CD14-positive monocyte (primary cell): ENCODE results near the gene PPP1R12B. TPM values are rescaled to one million over a fixed set of nuclear protein-coding genes. Genes with fewer than 3 reads are reported as not detected.
"Not testable (repeated sequence)": the region's sequence is repeated elsewhere in the genome, so short reads cannot be mapped to it uniquely, and the experiment has no call there.

Experiments used
- DNase-seq, 3 donors: peaks; one replicate each; pipeline ENCODE4 v3.0.0-alpha.2; 2011 to 2022
- H2AFZ ChIP-seq: 2 replicates; pipeline ENCODE4 v1.6.0; 2012; ENCODE audit warnings: mild to moderate bottlenecking, low read depth, low read length, inconsistent platforms; ENCODE audit not compliant: insufficient read depth, poor library complexity, severe bottlenecking
- H3K27ac ChIP-seq, 2 donors: 1 replicate in 1 of 2; 2 replicates in 1 of 2; pipeline ENCODE4 v1.5.1; 2012 to 2013; ENCODE audit warnings: low read length in 2 of 2, control low read depth in 1 of 2, inconsistent platforms in 1 of 2, low read depth in 1 of 2, mild to moderate bottlenecking in 1 of 2
- H3K27me3 ChIP-seq, 2 donors: one replicate each; pipeline versions ENCODE4 v1.6.0 to v1.6.1; 2011 to 2013; ENCODE audit warnings: low read length in 2 of 2; ENCODE audit not compliant: control insufficient read depth in 2 of 2, insufficient read depth in 2 of 2
- H3K36me3 ChIP-seq, 2 donors: replicated peaks in 1 of 2; 1 replicate in 1 of 2; 2 replicates in 1 of 2; pipeline versions ENCODE4 v1.5.1 to v1.6.1; 2012 to 2013; ENCODE audit warnings: low read length in 2 of 2, control low read depth in 1 of 2, inconsistent platforms in 1 of 2, mild to moderate bottlenecking in 1 of 2; ENCODE audit not compliant: insufficient read depth in 2 of 2, control insufficient read depth in 1 of 2
- H3K4me1 ChIP-seq, 2 donors: 1 replicate in 1 of 2; 2 replicates in 1 of 2; pipeline versions ENCODE4 v1.5.1 to v1.6.1; 2012 to 2013; ENCODE audit warnings: low read length in 2 of 2, control low read depth in 1 of 2, inconsistent platforms in 1 of 2, mild to moderate bottlenecking in 1 of 2, moderate library complexity in 1 of 2; ENCODE audit not compliant: insufficient read depth in 2 of 2, control insufficient read depth in 1 of 2
- H3K4me2 ChIP-seq: replicated peaks from 2 replicates; pipeline ENCODE3; 2012; ENCODE audit warnings: low read length, moderate library complexity, mild to moderate bottlenecking; ENCODE audit not compliant: poor library complexity, severe bottlenecking; ENCODE audit errors: extremely low read depth
- H3K4me3 ChIP-seq, 3 experiments: fragments of 200-600 bp in 1 of 3; sonication (generic) in 1 of 3; replicated peaks in 1 of 3; 1 replicate in 2 of 3; 2 replicates in 1 of 3; pipeline ENCODE4 v1.5.1; 2011 to 2013; ENCODE audit warnings: low read length in 3 of 3, mild to moderate bottlenecking in 3 of 3, control low read depth in 2 of 3, low read depth in 2 of 3, inconsistent platforms in 1 of 3, moderate library complexity in 1 of 3
- H3K79me2 ChIP-seq: 2 replicates; pipeline ENCODE4 v1.6.0; 2012; ENCODE audit warnings: mild to moderate bottlenecking, control low read depth, inconsistent platforms, low read length, moderate library complexity; ENCODE audit not compliant: insufficient read depth
- H3K9ac ChIP-seq: 2 replicates; pipeline ENCODE4 v1.6.0; 2017; ENCODE audit warnings: low read length, mild to moderate bottlenecking; ENCODE audit not compliant: insufficient read depth, poor library complexity, severe bottlenecking
- H3K9me3 ChIP-seq, 2 donors: replicated peaks in 1 of 2; 1 replicate in 1 of 2; 2 replicates in 1 of 2; pipeline versions ENCODE4 v1.5.1 to v1.6.1; 2012 to 2013; ENCODE audit warnings: low read length in 2 of 2, control low read depth in 1 of 2; ENCODE audit not compliant: control insufficient read depth in 1 of 2, insufficient read depth in 1 of 2
- H4K20me1 ChIP-seq: 2 replicates; pipeline ENCODE4 v1.6.0; 2012; ENCODE audit warnings: mild to moderate bottlenecking, low read length, control low read depth, moderate library complexity; ENCODE audit not compliant: insufficient read depth
- H3K27ac Mint-ChIP-seq, 7 donors: one replicate each; pipeline ENCODE4 v1.8.0; 2020; ENCODE audit warnings: mild to moderate bottlenecking in 7 of 7, mixed read lengths in 7 of 7, moderate library complexity in 6 of 7, inconsistent platforms in 2 of 7
- H3K27me3 Mint-ChIP-seq, 3 donors: one replicate each; pipeline ENCODE4 v1.8.0; 2021 to 2022; ENCODE audit warnings: low read depth in 3 of 3, mild to moderate bottlenecking in 3 of 3, mixed read lengths in 3 of 3, moderate library complexity in 3 of 3, inconsistent platforms in 1 of 3
- H3K36me3 Mint-ChIP-seq, 2 donors: one replicate each; pipeline ENCODE4 v1.8.0; 2020; ENCODE audit warnings: mixed read lengths in 2 of 2, inconsistent platforms in 1 of 2, mild to moderate bottlenecking in 1 of 2
- H3K4me1 Mint-ChIP-seq: one replicate; pipeline ENCODE4 v1.8.0; 2020; ENCODE audit warnings: mild to moderate bottlenecking, mixed read lengths
- H3K4me3 Mint-ChIP-seq, 2 donors: one replicate each; pipeline ENCODE4 v1.8.0; 2020; ENCODE audit warnings: mild to moderate bottlenecking in 2 of 2, mixed read lengths in 2 of 2, moderate library complexity in 1 of 2
- H3K9me3 Mint-ChIP-seq, 7 donors: one replicate each; pipeline ENCODE4 v1.8.0; 2020 to 2022; ENCODE audit warnings: mixed read lengths in 7 of 7, mild to moderate bottlenecking in 6 of 7, moderate library complexity in 6 of 7, inconsistent platforms in 2 of 7
- CTCF ChIP-seq: fragments of 200-600 bp; IDR thresholded peaks from one replicate; pipeline ENCODE4 v1.8.0; 2022; ENCODE audit warnings: antibody characterized with exemption, mild to moderate bottlenecking
- WGBS: methylation state at CpG from one replicate; pipeline ENCODE4 v1.1.5; 2013; ENCODE audit warnings: missing lambda C conversion rate; ENCODE audit not compliant: insufficient coverage; 5-methylcytosine and 5-hydroxymethylcytosine counted together
- intact Hi-C, 2 donors: fragments of 100-400 bp; cut with micrococcal nuclease; formaldehyde crosslinking; loops; one replicate each; pipeline versions ENCODE4 v1.15.0 to v1.15.1; 2023
- polyA plus RNA-seq, 3 donors: library from polyadenylated mRNA; depleted of rRNA in 1 of 3; unstranded in 2 of 3; stranded (reverse) in 1 of 3; fragments of 300-500 nt in 2 of 3; fragments of >200 nt in 1 of 3; fragmentation: Illumina TruSeq in 2 of 3; gene quantifications; 1 replicate in 2 of 3; 2 replicates in 1 of 3; pipeline ENCODE4 v1.2.3, GENCODE V29; 2012 to 2021

The PPP1R12B gene
- polyA plus RNA-seq, 3 donors = 1.3 to 12.2 (median 1.7) TPM

GRCh38 chr1:202395831-202396230 is 47.3 kb downstream of the PPP1R12B start:
- H3K4me1 Mint-ChIP-seq = peaks cover 32% of the 10 kb centered on the region
- Histone ChIP-seq H4K20me1 (peaks cover 21% of the 10 kb centered on the region), H3K4me1 (peaks cover 14 to 24% of the 10 kb centered on the region in 2 donors), H3K79me2 (peaks cover 11% of the 10 kb centered on the region)
- H3K4me2 ChIP-seq, H3K36me3 ChIP-seq, H3K9ac ChIP-seq, H3K9me3 ChIP-seq, H3K36me3 Mint-ChIP-seq, DNase-seq, intact Hi-C loops, H3K27me3 ChIP-seq, H2AFZ ChIP-seq, H3K27me3 Mint-ChIP-seq, H3K4me3 ChIP-seq, H3K9me3 Mint-ChIP-seq, H3K27ac ChIP-seq, H3K4me3 Mint-ChIP-seq: not testable (repeated sequence)
- WGBS = 49% methylated on average over 3 of the region's 3 CpGs
- peak overlapping the region in 1 of 7 donors; percentile 7 for H3K27ac Mint-ChIP-seq

GRCh38 chr1:202397256-202397655 is 48.8 kb downstream of the PPP1R12B start:
- no peak overlapping the region for H3K4me3 ChIP-seq
- Mint-ChIP-seq H3K27me3 (no peaks in the 10 kb centered on the region), H3K4me1 (peaks cover 30% of the 10 kb centered on the region), H3K9me3 (no peaks in the 10 kb centered on the region), H3K36me3 (no peaks in the 10 kb centered on the region), H3K27ac (no peak overlapping the region), H3K4me3 (no peak overlapping the region)
- no peak overlapping the region for H3K9ac ChIP-seq
- no peak overlapping the region for H2AFZ ChIP-seq
- peaks cover 29% of the 10 kb centered on the region for H4K20me1 ChIP-seq
- H3K9me3 ChIP-seq = no peaks in the 10 kb centered on the region
- peaks cover 14 to 24% of the 10 kb centered on the region in 2 donors for H3K4me1 ChIP-seq
- intact Hi-C loops = no loop called here
- no peak overlapping the region for H3K27ac ChIP-seq
- H3K79me2 ChIP-seq = peaks cover 14% of the 10 kb centered on the region
- TF ChIP-seq CTCF = no peak
- no peaks in the 10 kb centered on the region for H3K36me3 ChIP-seq
- no peak for DNase-seq
- no peak overlapping the region for H3K4me2 ChIP-seq
- no peaks in the 10 kb centered on the region for H3K27me3 ChIP-seq

- peaks cover 25% of the 10 kb centered on the region for H3K4me1 Mint-ChIP-seq
- H3K27ac ChIP-seq, H3K4me2 ChIP-seq, H2AFZ ChIP-seq, H3K9me3 ChIP-seq, H3K36me3 Mint-ChIP-seq, H3K4me3 ChIP-seq, H3K9ac ChIP-seq, H3K9me3 Mint-ChIP-seq, H3K4me3 Mint-ChIP-seq, H3K27me3 Mint-ChIP-seq, H3K27me3 ChIP-seq, H3K27ac Mint-ChIP-seq, H3K36me3 ChIP-seq, DNase-seq, intact Hi-C loops: not testable (repeated sequence)
- H4K20me1 ChIP-seq = peaks cover 34% of the 10 kb centered on the region
- peaks cover 14 to 24% of the 10 kb centered on the region in 2 donors for H3K4me1 ChIP-seq
- H3K79me2 ChIP-seq = peaks cover 20% of the 10 kb centered on the region
- WGBS = no CpG with 5 or more reads among the region's 1 CpG
Measured at GRCh38 chr1:202398439-202398838, 49.9 kb downstream of the PPP1R12B start.

GRCh38 chr1:202401771-202402170 is 53.3 kb downstream of the PPP1R12B start:
- H3K27ac Mint-ChIP-seq, H3K4me3 Mint-ChIP-seq, DNase-seq, H3K36me3 ChIP-seq, H3K9ac ChIP-seq, H3K27me3 Mint-ChIP-seq, intact Hi-C loops, H3K27ac ChIP-seq, H3K36me3 Mint-ChIP-seq, H3K9me3 ChIP-seq, H3K27me3 ChIP-seq, H3K4me2 ChIP-seq, H3K4me1 ChIP-seq, H3K9me3 Mint-ChIP-seq, H3K4me1 Mint-ChIP-seq, H3K4me3 ChIP-seq, H2AFZ ChIP-seq: not testable (repeated sequence)
- no CpG with 5 or more reads among the region's 1 CpG for WGBS
- Histone ChIP-seq H3K79me2 (peaks cover 26% of the 10 kb centered on the region), H4K20me1 (peaks cover 43% of the 10 kb centered on the region)
